GM21576 (cell line): Measurements from ENCODE around the gene RFNG.

Source experiments
- ATAC-seq: cut with Tn5 transposase; IDR thresholded peaks from one replicate; pipeline ENCODE4 v1.9.1; 2021; ENCODE audit warnings: mild to moderate bottlenecking, moderate library complexity; ENCODE audit not compliant: unreplicated experiment

RFNG gene

DNA sequence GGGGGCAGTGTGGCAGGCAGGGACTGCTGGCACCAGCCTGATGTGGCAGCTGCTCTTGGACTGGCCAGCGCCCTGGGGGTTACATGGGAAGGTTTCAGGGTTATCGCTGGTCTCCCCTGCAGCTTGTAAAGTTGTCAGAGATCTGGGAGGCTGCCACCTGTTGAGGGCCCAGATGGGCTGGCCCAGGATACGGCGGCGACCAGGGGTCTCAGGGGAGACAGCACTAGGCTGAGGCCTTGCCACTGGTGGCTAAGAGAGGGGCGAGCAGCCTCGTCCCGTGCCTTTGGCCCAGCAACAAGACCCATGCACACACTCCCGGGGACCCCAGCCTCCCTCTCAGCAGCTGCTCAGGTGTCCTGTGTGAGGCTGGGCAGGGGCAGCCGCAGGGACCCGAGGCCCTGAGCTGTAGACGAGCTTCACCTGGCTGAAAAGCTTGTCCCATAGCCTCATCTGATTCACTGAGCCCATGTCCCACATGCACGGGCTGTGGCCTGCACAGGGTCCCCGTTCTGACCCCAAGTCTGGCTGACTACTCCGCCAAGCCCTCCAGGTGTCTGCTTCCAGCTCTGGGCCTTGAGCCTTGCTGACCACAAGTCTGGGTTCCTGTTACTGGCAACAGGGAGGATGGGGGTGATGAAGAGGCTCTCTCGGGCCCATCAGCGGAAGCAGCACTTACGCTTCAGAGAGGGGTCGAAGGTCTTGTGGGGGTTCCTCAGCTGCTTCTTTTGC is 7.8 kb upstream of the RFNG start:
- no peak for ATAC-seq

DNA sequence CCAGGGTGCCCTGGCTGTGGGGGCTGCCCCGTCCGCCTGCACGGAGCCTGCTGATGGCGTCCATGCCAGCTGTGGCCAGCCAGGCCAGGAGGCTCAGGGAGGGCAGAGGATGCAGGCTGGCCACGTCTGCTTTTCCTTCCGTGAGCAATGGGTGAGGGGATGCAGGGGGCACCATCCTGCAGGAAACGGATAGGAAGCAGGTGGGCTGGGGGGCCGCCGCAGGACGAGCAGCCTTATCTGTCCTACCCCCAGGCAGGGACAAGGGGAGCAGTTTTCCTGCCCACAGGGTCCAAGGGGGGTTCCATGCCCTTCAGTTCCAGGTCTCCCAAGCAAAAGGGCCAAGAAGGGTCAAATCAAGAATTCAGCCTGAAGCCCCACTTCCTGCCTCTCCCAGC is 7.2 kb upstream of the RFNG start:
- no peak for ATAC-seq

DNA sequence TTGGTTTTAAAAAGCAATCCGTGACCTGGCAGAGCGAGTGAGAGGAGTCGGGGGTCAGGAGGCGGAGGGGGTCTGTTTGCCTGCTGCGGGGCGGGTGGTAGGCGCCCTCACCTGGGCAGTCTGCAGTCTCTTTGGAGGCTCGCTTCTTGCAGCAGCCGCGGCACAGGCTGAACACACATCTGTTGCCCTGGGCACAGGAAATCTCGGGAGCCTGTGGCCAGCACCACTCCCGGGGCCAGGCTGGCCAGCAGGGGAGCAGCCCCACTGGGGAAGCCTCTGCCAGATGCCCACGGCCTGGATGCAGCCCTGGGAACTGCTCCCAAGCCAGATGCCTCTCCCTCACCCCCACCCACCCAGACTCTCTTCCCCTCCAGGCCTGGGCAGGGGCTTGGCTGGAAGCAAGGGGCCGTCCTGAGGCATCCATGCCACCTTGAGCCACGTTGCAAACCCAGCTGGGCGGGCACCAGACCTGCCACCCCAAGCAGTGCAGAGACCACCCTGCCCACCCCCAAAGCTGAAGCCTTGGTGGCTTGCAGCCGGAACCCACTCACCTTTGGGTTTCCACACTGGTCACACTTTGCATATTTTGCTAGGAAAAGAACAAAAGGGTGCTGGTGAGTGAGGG is 6.7 kb upstream of the RFNG start:
- ATAC-seq = no peak

DNA sequence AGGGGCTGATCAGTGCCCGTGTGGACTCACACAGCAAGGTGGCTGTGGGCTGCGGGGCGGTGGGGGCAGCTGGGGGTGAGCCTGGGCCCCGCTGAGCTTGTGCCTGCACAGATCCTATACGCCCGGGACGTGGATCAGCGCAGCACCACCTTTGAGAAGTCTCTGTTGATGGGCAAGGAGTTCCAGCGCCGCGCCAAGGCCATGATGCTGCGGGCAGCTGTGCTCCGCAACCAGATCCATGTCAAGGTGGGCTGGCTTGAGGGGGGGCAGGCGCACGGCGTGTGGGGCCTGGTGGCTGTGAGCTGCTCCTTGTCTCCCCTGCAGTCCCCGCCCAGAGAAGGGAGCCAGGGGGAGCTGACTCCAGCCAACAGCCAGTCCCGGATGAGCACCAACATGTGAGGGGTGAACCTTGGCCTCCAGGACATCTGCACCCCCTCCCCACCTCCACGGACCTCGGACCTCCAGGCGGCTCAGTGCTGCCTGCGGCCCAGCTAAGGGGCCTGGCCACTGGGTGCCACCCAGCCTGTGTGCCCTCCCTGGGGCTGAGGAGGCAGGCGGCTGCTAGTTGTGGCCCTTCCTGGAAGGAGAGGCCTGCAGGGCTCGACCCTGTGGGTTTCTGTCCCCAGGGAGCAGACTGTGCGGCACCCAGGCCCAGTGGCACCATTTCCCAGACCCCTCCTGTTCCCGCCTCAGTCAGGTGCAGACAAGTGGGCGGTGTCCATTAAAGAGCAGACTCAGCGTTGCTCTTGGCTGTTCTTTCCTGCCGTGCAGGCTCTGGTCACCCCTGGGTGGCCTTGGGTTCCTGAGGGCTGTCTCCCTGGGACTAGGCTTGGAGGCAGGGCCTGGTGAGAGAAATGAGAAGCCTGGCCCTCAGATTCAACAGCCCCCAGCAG is 5.4 kb upstream of the RFNG start:
- no peak for ATAC-seq

DNA sequence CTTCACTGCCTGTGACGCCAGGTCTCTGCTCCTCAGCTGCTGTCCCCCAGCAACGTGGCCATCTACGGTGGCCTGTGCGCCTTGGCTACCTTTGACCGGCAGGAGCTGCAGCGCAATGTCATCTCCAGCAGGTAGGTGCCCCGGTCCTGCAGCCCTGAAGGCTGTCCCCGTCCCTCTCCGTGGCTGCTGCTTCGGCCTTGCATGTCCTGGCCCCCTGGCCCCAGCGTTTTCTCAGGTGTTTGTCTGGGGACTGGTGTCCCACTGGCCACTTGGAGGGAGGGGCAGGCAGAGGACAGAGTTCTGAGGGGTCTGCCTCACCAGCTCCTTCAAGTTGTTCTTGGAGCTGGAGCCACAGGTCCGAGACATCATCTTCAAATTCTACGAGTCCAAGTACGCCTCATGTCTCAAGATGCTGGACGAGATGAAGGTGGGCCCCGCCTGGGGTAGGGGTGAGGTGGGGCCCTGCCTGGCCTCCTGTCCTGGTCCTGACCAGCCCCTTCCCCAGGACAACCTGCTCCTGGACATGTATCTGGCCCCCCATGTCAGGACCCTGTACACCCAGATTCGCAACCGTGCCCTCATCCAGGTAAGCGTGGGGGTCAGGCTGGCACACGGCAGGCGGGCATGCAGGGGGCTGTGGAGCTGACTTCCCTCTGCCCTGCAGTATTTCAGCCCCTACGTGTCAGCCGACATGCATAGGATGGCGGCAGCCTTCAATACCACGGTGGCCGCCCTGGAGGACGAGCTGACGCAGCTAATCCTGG is 4.5 kb upstream of the RFNG start:
- no peak for ATAC-seq

DNA sequence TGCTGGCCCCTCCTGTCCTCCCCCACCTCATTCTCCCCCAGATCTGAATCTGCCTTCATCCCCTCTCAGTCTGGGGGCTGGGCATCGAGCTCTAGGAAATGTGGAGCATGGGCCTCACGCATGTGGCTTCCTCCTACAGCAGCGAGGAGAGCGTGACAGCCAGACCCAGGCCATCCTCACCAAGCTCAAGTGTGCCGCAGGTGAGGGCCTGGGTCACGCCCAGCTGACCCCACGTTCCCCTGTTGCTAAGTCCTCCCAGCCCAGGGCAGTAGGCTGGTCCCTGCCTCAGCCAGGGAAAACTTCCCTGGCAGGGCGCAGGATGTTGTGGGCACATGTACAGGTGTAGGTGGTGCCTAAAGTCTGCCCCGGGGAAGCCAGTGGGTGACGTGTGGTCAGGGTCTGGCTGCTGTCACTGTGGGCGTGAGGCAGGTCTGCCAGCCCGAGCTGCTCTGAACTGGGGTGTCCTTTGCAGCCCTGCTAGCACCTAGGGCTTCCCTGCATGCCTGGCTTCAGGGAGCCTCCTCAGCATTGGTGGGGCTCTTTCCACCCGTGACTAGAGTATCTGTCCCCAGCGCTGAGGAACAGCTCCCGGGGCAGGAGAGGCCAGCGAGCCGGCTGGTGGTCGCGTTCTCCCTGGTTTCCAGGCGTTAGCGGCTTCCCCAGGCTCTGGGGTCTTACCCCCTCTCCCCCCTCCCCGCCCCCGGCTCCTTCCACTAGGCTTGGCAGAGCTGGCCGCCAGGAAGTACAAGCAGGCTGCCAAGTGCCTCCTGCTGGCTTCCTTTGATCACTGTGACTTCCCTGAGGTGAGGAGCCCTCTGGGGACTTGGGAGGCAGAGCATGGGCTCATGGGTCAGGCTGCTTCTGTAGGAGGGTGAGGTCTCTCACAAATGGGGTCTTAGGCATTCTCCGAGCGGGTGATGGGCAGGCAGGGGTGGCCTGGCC is 3.7 kb upstream of the RFNG start:
- ATAC-seq = no peak

DNA sequence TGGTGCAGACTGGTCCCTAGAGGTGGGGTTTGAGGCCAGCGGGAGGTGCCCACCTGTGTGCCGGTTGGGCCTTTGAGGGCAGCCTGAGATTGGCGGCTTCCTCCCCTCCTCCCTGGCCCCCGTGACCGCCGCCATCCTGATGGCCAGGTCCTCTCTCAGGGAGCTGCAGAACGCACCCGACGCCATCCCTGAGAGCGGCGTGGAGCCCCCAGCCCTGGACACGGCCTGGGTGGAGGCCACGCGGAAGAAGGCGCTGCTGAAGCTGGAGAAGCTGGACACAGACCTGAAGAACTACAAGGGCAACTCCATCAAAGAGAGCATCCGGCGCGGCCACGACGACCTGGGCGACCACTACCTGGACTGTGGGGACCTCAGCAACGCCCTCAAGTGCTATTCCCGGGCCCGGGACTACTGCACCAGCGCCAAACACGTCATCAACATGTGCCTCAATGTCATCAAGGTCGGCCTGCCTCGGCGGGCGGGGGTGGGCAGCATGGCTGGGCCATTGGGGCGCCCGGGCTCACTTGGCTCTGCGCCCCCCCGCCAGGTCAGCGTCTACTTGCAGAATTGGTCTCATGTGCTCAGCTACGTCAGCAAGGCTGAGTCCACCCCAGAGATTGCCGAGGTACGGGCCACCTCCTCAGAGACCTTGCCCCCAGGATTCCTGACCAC is 2.9 kb upstream of the RFNG start:
- no peak for ATAC-seq

DNA sequence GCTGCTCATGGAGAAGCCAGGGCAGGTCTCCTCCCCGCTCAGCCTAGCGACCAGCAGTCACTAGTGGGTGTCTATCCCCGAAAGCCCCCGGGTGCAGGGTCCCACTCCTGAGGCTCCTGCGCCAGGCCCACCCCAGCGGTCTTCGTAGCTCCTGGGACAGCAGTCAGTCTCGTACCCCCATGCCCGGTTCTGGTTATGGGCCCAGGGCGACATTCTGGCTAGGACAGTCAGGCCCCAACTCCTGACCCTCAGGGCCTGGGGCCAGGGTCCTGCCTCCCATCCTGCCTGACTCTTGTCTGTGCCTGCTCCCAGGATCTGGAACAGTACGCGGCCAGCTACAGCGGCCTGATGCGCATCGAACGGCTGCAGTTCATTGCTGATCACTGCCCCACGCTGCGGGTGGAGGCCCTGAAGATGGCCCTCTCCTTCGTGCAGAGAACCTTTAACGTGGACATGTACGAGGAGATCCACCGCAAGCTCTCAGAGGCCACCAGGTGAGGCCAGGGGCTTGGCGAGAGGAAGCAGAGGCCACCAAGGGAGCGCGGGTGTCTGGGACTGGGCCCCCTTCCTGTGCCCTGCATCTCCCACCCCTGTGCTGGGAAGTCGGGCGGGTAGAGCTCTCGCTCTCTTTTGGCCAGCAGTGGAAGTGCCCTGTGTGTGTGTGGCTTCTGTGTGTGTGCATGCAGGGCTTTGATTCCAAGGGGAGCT is 2.1 kb upstream of the RFNG start:
- no peak for ATAC-seq

DNA sequence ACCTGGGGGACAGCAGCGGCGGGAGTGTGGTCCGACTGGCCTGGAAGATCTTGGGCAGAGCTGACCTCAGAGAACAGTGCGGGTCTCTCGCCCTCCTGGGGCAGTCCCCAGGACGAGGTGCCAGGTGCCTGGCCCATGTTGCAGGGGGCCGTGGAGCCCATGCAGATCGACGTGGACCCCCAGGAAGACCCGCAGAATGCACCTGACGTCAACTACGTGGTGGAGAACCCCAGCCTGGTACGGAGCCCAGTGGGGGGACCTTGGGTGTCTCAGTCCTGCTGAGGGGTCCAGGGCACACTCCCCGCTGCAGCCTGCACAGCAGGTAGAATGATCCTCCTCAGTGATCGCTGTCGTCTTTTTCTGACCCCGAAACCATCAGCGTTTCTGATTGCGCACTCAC is 1.5 kb upstream of the RFNG start:
- no peak for ATAC-seq

DNA sequence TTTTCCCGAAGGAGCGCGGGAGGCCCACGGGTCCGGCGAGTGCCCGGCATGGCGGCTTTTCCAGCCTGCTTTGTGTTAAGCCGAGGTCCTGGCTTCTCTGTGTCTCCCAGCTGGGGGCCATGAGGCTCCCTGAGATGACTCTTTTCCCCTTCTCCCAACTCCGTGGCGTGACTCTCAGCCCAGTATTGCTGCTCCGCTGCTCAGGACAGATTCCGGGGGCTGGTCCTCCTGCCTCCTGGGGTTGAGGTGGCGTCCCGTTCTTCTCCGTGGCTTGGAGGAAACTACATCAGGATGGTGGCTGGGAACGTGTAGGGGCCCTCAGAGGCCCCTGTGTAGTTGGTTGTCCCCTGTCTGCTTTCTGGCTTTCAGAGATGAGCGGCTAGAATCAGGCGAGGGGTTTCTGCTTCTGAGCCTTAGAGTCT is 1.0 kb upstream of the RFNG start:
- ATAC-seq = no peak

DNA sequence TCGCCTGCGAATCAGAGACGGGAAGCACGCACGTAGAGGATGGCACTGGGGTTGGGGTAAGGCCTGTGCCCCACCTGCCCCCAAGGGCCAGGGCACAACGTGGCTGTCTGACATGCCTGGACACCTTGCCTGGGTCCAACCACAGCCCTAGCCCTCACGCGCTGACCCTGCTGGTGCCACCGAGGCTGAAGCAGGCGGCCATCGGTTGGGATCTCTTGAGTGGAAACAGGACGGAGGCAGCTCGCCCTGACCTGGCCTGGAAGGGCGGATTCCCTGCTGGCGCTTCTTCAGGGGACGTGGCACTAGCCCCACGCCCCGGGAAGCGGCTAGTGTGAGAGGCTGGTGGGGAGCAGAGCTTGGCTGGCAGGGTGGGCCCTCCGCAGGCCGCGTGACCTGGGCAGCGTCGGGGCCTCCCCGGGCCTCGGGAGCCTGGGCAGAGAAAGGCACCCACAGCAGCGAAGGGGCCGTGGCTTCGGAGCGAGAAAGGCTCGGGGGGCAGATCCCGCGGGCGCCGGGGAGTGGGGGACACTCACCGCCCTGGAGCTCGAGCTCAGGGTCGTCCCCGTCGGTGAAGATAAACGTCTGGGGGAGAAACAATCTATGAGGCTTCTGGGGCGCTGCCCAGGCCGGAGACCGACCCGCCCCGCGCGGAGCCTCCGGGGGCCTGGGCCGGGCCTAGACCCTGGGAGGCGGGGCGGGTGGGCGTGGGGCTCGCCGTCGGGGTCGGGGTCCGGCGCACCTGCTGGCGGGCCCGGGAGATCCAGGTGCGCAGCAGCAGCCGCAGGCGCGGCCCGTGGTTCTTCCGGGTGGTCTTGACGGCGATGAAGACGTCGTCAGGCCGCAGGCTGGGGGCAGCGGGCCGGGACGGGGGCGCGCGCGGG is 610 bp downstream of the RFNG start:
- no peak for ATAC-seq

DNA sequence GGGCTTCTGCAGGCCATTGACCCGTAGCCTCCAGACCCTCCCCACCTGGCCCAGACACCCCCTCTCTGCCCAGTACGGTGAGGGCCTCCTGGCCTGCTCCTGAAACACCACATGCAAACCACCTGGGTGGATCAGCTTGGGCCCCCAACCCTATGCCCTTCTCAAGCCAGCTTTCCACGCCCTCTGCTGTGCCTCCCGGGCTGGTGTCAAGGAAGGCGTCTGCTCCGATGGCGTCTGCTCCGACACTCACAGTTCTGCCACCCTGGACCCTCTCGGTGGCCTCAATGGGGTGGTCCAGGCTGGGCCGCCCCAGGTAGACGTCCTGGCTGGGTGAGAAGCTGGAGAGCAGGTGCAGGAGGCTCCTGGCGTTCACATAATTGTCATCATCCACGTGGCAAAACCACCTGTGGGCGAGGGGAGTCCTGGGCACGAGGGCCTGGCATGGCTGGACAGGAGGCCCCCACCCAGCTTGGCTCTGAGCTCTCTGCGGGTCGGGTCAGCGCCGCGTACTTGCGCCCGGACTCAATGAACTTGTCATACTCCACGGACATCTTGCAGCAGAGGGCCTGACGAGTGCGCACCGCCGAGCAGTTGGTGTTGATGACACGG is 1.4 kb downstream of the RFNG start:
- ATAC-seq = no peak

DNA sequence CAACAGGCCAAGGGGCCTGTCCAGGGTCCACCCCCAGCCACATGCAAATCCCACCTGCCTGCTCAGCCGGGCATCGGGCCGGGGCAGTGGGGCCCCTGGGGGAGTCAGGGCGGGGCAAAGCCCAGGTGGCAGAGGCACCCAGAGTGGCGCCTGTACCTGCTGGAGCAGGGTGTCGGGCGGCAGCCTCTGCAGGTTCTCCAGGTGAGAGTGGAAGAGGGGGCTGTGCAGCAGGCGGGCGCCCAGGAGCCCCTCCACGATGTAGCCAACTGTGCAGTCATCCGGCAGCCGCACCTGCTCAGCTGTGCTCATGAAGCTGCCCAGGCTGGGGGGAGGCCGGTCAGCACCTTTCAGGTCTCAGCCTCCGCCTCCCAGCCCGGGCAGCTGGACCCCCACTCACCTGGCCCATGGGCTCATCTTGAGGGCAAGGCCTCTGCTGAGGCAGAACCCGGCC is 2.1 kb downstream of the RFNG start:
- ATAC-seq = no peak

DNA sequence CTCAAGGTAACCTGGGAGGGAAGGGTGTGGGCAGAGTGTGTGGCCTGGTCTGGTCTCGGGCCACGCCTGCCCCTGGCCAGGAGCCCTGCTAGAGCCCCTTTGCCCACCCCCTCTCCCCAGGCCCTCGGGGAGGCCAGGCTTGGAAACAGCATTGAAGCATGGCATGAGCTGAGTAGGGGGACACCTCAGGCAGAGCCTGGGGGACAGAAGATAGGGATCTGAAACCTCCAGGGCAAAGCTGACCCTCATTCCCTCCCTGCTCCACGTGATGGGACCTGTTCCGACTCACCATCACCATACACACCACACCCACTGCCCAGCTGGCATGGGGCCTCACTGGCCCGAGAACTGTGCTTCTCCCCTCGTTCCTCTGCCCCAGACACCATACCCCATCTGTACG is 2.5 kb downstream of the RFNG start:
- ATAC-seq = no peak

DNA sequence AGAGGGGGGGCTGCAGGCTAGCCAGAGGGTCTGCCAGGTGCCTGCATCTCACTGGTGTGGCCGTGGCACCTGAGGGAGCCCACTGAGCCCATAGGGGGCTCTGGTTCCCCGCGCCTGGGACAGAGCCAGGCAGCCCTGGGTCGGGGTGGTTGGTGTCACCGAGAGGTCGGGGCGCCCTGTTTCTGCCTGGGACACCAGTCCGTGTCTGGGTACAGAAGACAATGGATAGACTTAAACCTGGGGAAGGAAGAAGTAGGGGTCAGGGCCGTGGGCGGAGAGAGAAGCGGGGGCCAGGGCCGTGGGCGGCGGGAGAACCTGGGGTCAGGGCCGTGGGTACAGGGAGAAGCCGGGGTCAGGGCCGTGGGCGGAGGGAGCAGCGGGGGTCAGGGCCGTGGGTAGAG is 3.0 kb downstream of the RFNG start:
- ATAC-seq = no peak

DNA sequence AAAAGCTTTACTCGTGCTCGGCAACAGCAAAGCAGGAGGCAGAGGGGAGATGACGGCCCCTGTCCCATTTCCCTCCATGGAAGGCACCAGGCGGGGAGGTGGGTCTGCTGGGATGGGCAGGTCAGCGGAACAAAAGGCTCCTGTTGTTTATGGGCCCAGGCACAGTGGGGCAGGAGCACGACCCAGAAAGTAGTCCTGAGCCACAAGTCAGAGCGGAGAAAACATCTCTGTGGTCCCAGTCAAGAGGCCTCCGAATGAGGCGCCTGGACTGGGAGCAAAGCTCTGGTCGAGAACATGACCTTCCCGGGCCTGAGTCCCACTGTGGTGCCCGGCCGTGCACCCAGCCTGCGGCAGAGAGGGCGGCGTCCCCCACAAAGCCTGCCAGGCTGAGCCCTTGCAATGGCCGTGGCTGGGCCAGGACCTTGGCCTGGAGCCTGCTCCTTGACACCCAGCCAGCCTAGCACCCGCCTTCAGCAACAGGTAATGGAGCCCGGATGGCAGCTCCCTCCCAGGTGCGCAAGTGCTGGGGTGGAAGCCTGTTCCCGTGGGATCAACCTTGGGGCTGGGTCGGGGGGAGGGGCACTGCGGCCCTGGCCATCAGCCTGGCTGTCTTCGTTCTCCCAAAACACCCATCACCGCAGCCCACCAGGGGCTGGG is 3.6 kb downstream of the RFNG start:
- no peak for ATAC-seq

DNA sequence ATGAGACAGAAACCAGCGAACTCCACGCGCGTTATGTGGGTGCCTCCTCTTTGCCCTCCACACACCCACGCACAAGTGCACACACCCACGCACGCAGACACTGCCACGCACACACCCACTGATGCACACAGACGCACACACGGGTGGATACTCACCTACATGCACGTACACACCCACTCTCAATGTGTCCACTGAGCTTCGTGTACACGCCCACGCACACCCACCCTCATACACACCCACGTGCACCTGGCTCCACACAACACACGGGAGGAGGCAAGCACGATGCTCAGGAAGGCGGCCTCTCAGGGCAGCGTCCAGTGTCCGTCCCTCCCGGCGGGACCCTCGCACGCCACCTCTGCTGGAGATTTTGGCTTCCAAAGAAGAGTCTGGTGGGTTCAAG is 4.2 kb downstream of the RFNG start:
- no peak for ATAC-seq
